Measurements from ENCODE around the gene PIGP.
"Not testable (repeated sequence)": the region's sequence is repeated elsewhere in the genome, so short reads cannot be mapped to it uniquely, and the experiment has no call there.

PIGP gene

GRCh38 chr21:37061926-37062592, 10.8 kb downstream of the PIGP start:
- Histone ChIP-seq H3K27me3 (no peaks in the 10 kb centered on the region), H4K20me1 (no peaks in the 10 kb centered on the region), H3K27ac (no peak overlapping the region), H3K9me3 (replicated peaks in 1 of 11) (peaks cover 0 to 8% (median 6%) of the 10 kb centered on the region in 11 experiments; a peak in 19 of 22 replicates), H3K9ac (no peak overlapping the region), H3K4me1 (peaks cover 44 to 71% (median 69%) of the 10 kb centered on the region in 10 experiments), H3K4me2 (peak overlapping the region in 7 of 11 experiments; percentile 7 to 53 (median 26); a peak in 11 of 22 replicates), H3K36me3 (peaks cover 3 to 25% (median 15%) of the 10 kb centered on the region in 11 experiments; a peak in 15 of 22 replicates), H3K4me3 (no peak overlapping the region)
- no peak for TF ChIP-seq Cebpa-rat (IDR thresholded peaks at IDR 0.05)

GRCh38 chr21:37060296-37060695, 12.6 kb downstream of the PIGP start:
- Histone ChIP-seq H3K9ac (peak overlapping the region in 2 of 11 experiments; percentile 5 to 10; a peak in 2 of 22 replicates), H3K27me3 (no peaks in the 10 kb centered on the region), H3K4me1 (peaks cover 44 to 71% (median 69%) of the 10 kb centered on the region in 10 experiments), H3K27ac (peak overlapping the region in 9 of 11 experiments; percentile 15 to 66 (median 38); a peak in 12 of 22 replicates), H3K36me3 (peaks cover 0 to 11% (median under 1%) of the 10 kb centered on the region in 11 experiments; a peak in 8 of 22 replicates), H3K9me3 (replicated peaks in 1 of 11) (peaks cover 10 to 20% (median 18%) of the 10 kb centered on the region in 11 experiments; a peak in 21 of 22 replicates), H3K4me3 (no peak overlapping the region), H3K4me2 (peak overlapping the region; percentile 0 to 59 (median 40); a peak in 19 of 22 replicates), H4K20me1 (no peaks in the 10 kb centered on the region)
- TF ChIP-seq Cebpa-rat (IDR thresholded peaks at IDR 0.05): peak in 3 of 11 experiments; percentile 45 to 76 (median 73); a peak in 5 of 22 replicates

- no peak overlapping the region for H3K9ac ChIP-seq
These were observed 13.7 kb downstream of the PIGP start for GRCh38 chr21:37059181-37059580.

GRCh38 chr21:37058261-37058660, 14.6 kb downstream of the PIGP start:
- Histone ChIP-seq H3K4me3 (no peak overlapping the region), H3K4me1 (peaks cover 33 to 54% (median 51%) of the 10 kb centered on the region in 10 experiments), H3K36me3 (peaks cover 0 to 4% (median 0%) of the 10 kb centered on the region in 11 experiments; a peak in 3 of 22 replicates), H3K4me2 (peak overlapping the region; percentile 23 to 63 (median 49); a peak in 20 of 22 replicates), H3K27ac (peak overlapping the region in 5 of 11 experiments; percentile 3 to 45 (median 8); a peak in 7 of 22 replicates), H4K20me1 (no peaks in the 10 kb centered on the region), H3K9me3 (replicated peaks in 1 of 11) (peaks cover 10 to 20% (median 18%) of the 10 kb centered on the region in 11 experiments; a peak in 21 of 22 replicates), H3K27me3 (no peaks in the 10 kb centered on the region), H3K9ac (no peak overlapping the region)
- TF ChIP-seq Cebpa-rat (IDR thresholded peaks at IDR 0.05): no peak

More at GRCh38 chr21:37059181-37059580, 13.7 kb downstream of the PIGP start:
- no peaks in the 10 kb centered on the region for H4K20me1 ChIP-seq
- peaks cover 35 to 63% (median 61%) of the 10 kb centered on the region in 10 experiments for H3K4me1 ChIP-seq
- H3K36me3 ChIP-seq: peaks cover 0 to 4% (median 0%) of the 10 kb centered on the region in 11 experiments; a peak in 3 of 22 replicates
- no peak for TF ChIP-seq Cebpa-rat (IDR thresholded peaks at IDR 0.05)
- H3K4me2 ChIP-seq: peak overlapping the region in 10 of 11 experiments; percentile 1 to 51 (median 26); a peak in 13 of 22 replicates
- H3K27ac ChIP-seq: peak overlapping the region in 8 of 11 experiments; percentile 2 to 46 (median 22); a peak in 12 of 22 replicates
- H3K27me3 ChIP-seq: no peaks in the 10 kb centered on the region
- H3K9me3 ChIP-seq (replicated peaks in 1 of 11): peaks cover 10 to 20% (median 18%) of the 10 kb centered on the region in 11 experiments; a peak in 21 of 22 replicates
- no peak overlapping the region for H3K4me3 ChIP-seq

GRCh38 chr21:37057614-37058013, 15.3 kb downstream of the PIGP start:
- Histone ChIP-seq H3K4me2 (peak overlapping the region in 9 of 11 experiments; percentile 23 to 63 (median 51); a peak in 9 of 22 replicates), H4K20me1 (no peaks in the 10 kb centered on the region), H3K27ac (peak overlapping the region in 7 of 11 experiments; percentile 2 to 17 (median 3); a peak in 4 of 22 replicates), H3K4me3 (no peak overlapping the region), H3K36me3 (peaks cover 0 to 4% (median 0%) of the 10 kb centered on the region in 11 experiments; a peak in 3 of 22 replicates), H3K27me3 (no peaks in the 10 kb centered on the region), H3K9me3 (replicated peaks in 1 of 11) (peaks cover 10 to 20% (median 18%) of the 10 kb centered on the region in 11 experiments; a peak in 21 of 22 replicates), H3K9ac (no peak overlapping the region), H3K4me1 (peaks cover 33 to 51% (median 48%) of the 10 kb centered on the region in 10 experiments)
- no peak for TF ChIP-seq Cebpa-rat (IDR thresholded peaks at IDR 0.05)

- TF ChIP-seq Cebpa-rat (IDR thresholded peaks at IDR 0.05): no peak
- Histone ChIP-seq H3K36me3 (peaks cover 0 to 4% (median 0%) of the 10 kb centered on the region in 11 experiments; a peak in 2 of 22 replicates), H3K4me2 (no peak overlapping the region), H3K9me3 (replicated peaks in 1 of 11) (peaks cover 10 to 20% (median 18%) of the 10 kb centered on the region in 11 experiments; a peak in 21 of 22 replicates), H3K4me1 (peaks cover 26 to 30% (median 28%) of the 10 kb centered on the region in 10 experiments), H3K27ac (no peak overlapping the region), H3K4me3 (no peak overlapping the region), H4K20me1 (no peaks in the 10 kb centered on the region), H3K27me3 (no peaks in the 10 kb centered on the region), H3K9ac (no peak overlapping the region)
These were observed 17.5 kb downstream of the PIGP start for GRCh38 chr21:37055271-37055855.

GRCh38 chr21:37049741-37050140, 23.1 kb downstream of the PIGP start:
- H3K9me3 ChIP-seq (replicated peaks in 1 of 11); H3K4me2 ChIP-seq; H3K36me3 ChIP-seq; H3K27ac ChIP-seq; H3K9ac ChIP-seq; H4K20me1 ChIP-seq; H3K4me3 ChIP-seq; H3K27me3 ChIP-seq: not testable (repeated sequence)
- H3K4me1 ChIP-seq: peaks cover 9 to 31% (median 28%) of the 10 kb centered on the region in 10 experiments

GRCh38 chr21:37047079-37047478, 25.8 kb downstream of the PIGP start:
- Histone ChIP-seq H3K9ac (peak overlapping the region in 1 of 11 experiments; percentile 17; a peak in 1 of 22 replicates), H3K9me3 (replicated peaks in 1 of 11) (0 out of 22 replicates have a peak, but pooled peaks cover 0 to 9% (median 0%) of the 10 kb centered on the region in 11 experiments), H3K4me3 (no peak overlapping the region), H3K27me3 (no peaks in the 10 kb centered on the region), H3K36me3 (no peaks in the 10 kb centered on the region), H4K20me1 (peaks cover 0 to 5% (median 0%) of the 10 kb centered on the region in 11 experiments; a peak in 1 of 22 replicates), H3K27ac (peak overlapping the region in 7 of 11 experiments; percentile 44 to 84 (median 77); a peak in 13 of 22 replicates), H3K4me1 (peaks cover 21 to 57% (median 47%) of the 10 kb centered on the region in 10 experiments), H3K4me2 (peak overlapping the region in 9 of 11 experiments; percentile 17 to 82 (median 71); a peak in 17 of 22 replicates)
- no peak for TF ChIP-seq Cebpa-rat (IDR thresholded peaks at IDR 0.05)
